ENCODE measurements around the gene FFAR4.
"Not testable (repeated sequence)": the region's sequence is repeated elsewhere in the genome, so short reads cannot be mapped to it uniquely, and the experiment has no call there.

FFAR4 gene

GRCh38 chr10:93566435-93567276 is at the start of gene FFAR4:
FFAR4 (plus strand) TSS chr10:93566665; CDS start chr10:93566721, 56 bp downstream.
- DNase-seq, result peak in 1 of 2 experiments; percentile 2

DNA sequence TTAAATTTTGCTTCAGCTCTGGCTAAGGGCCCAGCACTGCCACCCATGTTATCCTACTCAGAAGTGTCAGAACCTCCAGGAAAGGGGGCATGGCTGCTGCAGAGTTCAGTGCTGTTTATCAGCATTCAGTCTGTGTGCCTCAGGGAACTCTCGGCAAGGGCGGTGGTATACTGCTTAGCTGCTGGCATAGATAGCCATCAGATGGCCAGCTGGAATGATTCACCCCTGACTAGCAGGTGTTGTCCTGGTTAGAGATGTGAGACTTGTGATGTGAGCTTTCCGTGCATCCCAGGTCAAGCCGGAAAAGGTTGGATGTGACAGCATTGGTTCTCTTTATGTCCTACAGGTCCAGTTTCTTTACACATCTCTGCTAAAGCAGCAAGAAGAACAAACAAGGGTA is 47.9 kb upstream of the FFAR4 start:
- DNase-seq, result no peak

- no peak for DNase-seq
Measured at GRCh38 chr10:93535293-93535692, 31.2 kb upstream of the FFAR4 start.

DNA sequence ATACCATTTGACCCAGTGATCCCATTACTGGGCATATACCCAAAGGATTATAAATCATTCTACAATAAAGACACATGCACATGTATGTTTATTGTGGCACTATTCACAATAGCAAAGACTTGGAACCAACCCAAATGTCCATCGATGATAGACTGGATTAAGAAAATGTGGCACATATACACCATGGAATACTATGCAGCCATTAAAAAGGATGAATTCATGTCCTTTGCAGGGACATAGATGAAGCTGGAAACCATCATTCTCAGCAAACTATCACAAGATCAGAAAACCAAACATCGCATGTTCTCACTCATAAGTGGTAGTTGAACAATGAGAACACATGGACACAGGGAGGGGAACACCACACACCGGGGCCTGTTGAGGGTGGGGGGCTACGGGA is 25.6 kb upstream of the FFAR4 start:
- not testable (repeated sequence) for DNase-seq

DNA sequence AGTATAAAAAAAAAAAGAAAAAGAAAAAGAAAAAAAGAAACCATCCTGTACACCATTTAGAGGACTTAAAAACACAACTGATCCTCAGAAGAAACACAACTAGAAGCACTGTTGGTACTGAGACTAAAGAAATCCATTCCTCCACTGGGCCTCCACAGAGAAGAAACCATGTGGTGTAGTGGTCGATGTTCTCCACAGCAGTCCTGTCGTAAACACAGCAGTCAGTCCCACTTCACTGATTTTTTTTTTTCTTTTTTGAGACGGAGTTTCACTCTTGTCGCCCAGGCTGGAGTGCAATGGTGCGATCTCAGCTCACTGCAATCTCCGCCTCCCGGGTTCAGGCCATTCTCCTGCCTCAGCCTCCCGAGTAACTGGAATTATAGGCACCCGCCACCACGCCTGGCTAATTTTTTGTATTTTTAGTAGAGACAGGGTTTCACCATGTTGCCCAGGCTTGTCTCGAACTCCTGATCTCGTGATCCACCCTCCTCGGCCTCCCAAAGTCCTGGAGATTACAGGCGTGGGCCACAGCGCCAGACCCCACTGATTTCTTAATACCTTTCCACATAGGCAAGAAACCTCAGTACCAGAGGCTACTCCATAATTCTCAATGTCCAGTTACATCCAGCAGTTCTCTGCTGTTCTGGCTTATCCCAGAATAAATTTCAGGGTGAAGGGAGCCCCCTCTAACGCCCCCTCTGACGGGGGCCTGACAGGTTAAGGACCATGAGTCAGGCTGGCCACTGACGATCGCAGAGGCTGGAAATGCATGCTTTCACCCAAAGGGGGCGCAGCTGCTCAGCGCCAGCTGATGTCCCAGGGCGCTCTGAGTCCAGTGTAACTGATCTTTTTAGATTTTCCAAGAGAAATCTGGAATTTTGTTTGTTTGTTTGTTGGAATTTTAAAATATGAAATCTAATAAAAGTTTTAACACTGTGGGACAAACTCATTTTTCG is 24.8 kb upstream of the FFAR4 start:
- peak; percentile 3 to 45 for DNase-seq

- DNase-seq, result peak; percentile 78 to 90
Measured at GRCh38 chr10:93542358-93542791, 24.1 kb upstream of the FFAR4 start.

DNA sequence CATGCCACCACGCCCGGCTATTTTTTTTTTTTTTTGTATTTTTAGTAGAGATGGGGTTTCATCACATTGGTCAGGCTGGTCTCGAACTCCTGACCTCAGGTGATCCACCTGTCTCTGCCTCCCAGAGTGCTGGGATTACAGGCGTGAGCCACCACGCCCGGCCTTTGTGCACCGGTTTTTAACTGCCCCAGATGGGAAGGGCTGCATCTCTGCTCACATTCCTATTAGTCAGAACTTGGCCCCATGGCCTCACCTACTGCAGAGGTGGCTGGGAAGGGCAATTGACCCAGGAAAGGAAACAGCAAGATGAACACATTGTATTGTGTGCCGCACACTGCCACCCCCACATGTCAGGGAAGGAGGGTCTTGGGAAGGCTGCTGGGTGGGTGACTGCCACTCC is 19.5 kb upstream of the FFAR4 start:
- DNase-seq, result not testable (repeated sequence)

- DNase-seq, result no peak
Measured at GRCh38 chr10:93547522-93547921, 18.9 kb upstream of the FFAR4 start.

GRCh38 chr10:93548376-93549071 is 17.9 kb upstream of the FFAR4 start:
- no peak for DNase-seq

DNA sequence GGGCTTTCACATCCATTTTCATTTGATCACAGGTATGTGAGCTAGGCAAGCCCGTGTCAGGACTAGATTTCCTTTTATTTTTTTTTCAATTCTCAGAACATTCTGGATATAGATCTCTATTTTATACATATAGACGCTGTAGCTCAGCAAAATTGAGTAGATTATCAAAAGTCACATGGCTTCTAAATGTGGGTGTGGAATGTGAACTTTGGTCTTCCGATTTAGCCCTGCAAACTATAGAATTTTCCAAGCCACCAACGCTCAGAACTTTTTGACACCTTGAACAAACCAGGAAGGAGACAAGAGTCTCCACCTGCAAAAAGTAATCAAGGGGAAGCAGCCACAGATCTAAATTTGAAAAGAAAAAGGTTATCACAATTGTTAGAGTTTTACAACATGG is 15.9 kb upstream of the FFAR4 start:
- DNase-seq, result no peak

- DNase-seq, result no peak
Measured at GRCh38 chr10:93552780-93553179, 13.7 kb upstream of the FFAR4 start.

GRCh38 chr10:93553482-93554315 is 12.8 kb upstream of the FFAR4 start:
- no peak for DNase-seq

DNA sequence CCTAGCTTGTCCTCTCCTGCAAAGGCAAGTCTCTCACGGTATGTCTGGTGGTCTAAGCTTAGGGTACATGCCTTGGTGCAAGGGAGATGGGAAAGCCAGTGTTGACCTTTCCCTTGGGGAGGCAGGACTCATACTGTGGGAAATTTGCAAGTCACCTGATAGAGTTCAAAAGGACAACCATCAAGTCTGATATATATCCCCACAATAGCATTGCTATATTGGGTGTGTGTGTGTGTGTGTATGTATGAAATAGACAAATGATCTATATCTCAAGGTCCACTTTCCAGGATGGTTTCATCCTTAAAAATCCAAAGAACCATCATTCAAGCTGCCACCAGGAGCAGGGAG is 12.2 kb upstream of the FFAR4 start:
- DNase-seq, result no peak

DNA sequence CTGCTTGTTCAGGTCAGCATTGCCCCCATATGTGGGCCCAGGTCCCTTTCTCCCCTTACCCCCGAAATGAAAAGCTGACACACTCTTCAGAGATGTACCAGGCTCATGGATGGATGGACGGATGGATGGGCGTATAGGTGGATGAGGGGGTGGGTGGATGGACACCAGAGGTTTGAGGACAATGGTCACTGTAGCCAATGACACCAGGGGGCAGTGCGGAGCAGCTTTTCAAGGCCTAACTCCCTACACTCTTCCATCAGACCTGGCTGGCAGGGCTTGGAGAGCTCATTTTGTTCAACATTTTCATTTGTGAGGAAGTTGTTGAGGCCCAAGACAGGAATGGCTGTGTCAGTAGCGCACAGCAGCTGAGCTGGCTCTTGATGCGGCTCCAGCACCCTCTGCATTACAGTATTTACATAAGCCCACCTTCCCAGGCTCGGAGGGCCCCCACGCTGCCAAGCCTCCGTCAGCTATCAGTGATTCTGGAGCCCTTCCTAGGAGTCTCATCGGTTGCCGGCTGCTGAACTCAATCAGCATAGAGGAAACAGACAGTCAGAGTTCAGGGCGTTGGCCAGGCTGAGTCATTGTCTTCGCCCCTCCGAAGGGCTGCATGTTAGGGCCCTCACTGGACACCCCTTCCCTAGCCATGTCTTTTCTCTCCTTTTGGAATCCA is 11.6 kb upstream of the FFAR4 start:
- peak; percentile 14 to 40 for DNase-seq

- DNase-seq, result no peak
Measured at GRCh38 chr10:93559490-93559889, 7.0 kb upstream of the FFAR4 start.

- no peak for DNase-seq
Measured at GRCh38 chr10:93560541-93560940, 5.9 kb upstream of the FFAR4 start.

DNA sequence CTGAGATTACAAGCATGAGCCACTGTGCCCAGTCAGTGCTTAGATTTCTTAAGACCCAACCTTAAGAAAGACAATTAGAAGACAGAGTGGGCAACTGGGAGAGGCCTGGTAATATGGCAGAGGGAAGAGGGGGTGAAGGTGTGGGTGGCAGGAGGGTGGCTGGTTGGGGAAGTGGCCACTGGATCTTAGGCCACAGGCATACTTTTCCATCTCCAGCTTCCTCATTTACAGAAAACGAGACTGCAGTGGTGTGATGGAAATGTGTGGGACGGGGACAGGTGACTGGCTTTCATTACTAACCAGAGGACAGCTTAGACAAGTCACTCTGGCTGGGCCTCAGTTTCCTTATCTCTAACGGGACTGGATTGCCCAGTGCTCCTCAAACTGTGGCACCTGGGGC is 1.0 kb upstream of the FFAR4 start:
- no peak for DNase-seq

DNA sequence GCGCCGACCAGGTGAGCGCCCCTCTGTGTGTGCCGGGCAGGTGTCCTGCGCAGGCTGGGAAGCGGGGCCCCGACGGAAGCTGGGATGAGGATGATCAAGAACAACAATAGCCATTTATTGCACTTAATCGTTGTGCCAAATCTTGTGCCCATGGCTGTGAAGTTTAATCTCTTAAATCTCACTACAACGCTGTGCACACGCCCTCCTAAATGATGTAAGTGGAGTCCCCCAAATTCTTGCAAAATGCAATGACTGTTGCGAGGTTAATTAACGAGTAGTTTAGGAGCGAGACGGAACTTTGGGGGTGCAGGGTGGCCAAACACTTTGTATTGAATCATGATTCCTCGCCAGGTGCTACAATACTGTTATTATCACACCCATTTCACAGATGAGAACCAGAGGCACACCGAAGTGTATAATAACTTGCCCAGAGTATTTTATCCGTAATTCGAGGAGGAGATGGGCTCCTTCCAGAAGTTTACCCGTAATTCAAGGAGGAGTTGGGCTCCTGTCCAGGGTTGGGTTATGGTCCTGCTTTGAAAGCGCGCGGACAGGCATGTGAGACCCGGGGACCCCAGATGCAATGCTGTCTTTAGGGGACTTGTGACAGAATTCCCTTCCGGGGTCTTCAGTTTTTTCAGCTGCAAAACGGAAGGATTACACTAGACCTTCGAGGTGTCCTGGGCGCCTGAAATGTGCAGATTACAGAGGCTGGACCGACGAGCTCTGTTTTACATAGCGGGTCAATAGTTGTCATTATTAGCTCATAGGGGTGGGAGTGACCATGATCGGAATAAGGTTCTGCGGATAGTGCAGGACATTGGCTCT is 1.0 kb downstream of the FFAR4 start:
- no peak for DNase-seq

DNA sequence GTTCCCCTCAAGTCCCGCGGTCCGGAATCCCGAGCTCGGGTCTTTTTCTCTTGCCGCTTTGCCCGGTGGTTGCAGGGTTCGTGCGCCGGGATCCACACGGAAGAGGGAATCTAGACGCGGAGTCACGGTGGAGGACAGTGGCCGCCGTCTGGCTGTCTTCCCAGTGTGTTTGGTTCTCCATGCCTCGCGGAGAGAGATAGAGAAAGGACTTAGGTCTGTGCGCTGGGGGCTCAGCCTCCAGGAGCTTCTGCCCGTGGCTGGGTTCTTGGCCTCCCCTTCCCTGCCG is 1.6 kb downstream of the FFAR4 start:
- DNase-seq, result no peak

DNA sequence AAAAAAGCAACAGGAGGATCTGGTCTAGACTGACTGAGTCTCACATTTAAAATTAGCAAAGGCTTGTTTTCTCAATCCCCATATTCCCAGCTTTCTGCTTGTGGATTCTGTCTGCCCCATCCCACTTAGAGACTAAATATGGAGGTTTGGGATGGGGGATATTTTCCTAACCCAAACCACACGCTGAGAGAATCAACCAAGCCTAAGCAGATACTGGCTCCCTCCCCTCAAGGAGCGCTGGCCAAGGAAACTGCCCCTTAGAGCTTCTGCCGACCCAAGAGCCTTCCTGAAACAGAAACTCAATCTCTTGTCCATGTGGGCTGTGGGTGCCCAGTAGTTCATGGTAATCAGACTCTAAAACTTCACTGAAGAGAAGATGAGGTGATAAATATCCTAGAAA is 3.9 kb downstream of the FFAR4 start:
- no peak for DNase-seq

- DNase-seq, result no peak
Measured at GRCh38 chr10:93572606-93573005, 6.1 kb downstream of the FFAR4 start.
